ENCODE measurements around the gene ARSG.
"Not testable (repeated sequence)": the region's sequence is repeated elsewhere in the genome, so short reads cannot be mapped to it uniquely, and the experiment has no call there.

Gene ARSG

GRCh38 chr17:68259648-68259951 lies 31.7 kb upstream of the ARSG start:
- Histone ChIP-seq H3K79me2 (ENCODE audit: insufficient read depth, low read length) (peaks cover 25% of the 10 kb centered on the region; the same call in 1 of the 2 replicates), H3F3A (ENCODE audit: insufficient read depth) (peaks cover 84% of the 10 kb centered on the region), H3K9ac (ENCODE audit: low read length) (peak overlapping the region; percentile 60), H3K27ac (ENCODE audit: low read depth, low read length) (peak overlapping the region; percentile 99), H3K4me3 (ENCODE audit: insufficient read depth, low read length, poor library complexity, severe bottlenecking) (peak overlapping the region; percentile 33), H3K4me2 (ENCODE audit: low read depth, low read length, poor library complexity, severe bottlenecking) (peak overlapping the region; percentile 78)
- H3K27me3 ChIP-seq (ENCODE audit: low read length); H3K9me2 ChIP-seq (replicated peaks; ENCODE audit: insufficient read depth, low read length); H4K20me1 ChIP-seq (ENCODE audit: low read depth, low read length); H3K9me3 ChIP-seq (ENCODE audit: insufficient read depth, low read length); H2AFZ ChIP-seq (ENCODE audit: low read depth, low read length, severe bottlenecking); H3K36me3 ChIP-seq (ENCODE audit: low read length): not testable (repeated sequence)

DNA sequence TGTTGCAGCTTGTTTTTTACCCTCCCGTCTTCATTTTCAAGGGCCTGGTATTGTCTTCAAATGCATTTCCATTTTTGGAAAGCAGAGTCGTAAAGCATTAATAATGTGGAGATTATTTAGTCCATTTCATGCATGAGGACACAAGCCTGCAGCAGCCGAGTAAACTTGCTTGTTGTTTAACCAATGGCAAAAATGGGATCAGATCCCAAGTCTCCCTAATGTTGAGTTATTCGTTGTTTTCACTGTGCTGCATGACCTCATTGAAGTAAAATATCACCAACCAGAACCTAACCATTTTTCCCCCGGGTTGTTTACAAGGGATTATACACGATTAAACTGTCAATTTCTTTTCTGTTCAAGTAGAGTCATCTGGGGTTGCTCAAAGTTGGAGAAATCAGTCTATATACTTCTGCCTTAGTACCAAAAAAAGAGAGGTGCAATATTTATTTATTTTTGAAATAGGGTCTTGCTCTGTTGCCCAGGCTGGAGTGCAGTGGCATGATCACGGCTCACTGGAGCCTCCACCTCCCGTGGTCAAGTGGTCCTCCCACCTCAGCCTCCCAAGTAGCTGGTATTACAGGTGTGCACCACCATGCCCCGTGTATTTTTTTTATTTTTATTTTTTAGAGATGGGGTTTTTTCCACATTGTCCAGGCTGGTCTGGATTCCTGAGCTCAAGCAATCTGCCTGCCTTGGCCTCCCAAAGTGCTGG lies 31.1 kb upstream of the ARSG start:
- TF ChIP-seq EZH2phosphoT487 (conservative IDR thresholded peaks at IDR 0.05; ENCODE audit: low read length) = no peak
- TF ChIP-seq, protein P1, sequence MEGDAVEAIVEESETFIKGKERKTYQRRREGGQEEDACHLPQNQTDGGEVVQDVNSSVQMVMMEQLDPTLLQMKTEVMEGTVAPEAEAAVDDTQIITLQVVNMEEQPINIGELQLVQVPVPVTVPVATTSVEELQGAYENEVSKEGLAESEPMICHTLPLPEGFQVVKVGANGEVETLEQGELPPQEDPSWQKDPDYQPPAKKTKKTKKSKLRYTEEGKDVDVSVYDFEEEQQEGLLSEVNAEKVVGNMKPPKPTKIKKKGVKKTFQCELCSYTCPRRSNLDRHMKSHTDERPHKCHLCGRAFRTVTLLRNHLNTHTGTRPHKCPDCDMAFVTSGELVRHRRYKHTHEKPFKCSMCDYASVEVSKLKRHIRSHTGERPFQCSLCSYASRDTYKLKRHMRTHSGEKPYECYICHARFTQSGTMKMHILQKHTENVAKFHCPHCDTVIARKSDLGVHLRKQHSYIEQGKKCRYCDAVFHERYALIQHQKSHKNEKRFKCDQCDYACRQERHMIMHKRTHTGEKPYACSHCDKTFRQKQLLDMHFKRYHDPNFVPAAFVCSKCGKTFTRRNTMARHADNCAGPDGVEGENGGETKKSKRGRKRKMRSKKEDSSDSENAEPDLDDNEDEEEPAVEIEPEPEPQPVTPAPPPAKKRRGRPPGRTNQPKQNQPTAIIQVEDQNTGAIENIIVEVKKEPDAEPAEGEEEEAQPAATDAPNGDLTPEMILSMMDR (IDR thresholded peaks at IDR 0.05; ENCODE audit: insufficient read depth, low read length, poor library complexity, severe bottlenecking) = no peak
- Histone ChIP-seq H3K36me3 (ENCODE audit: low read length) (no peaks in the 10 kb centered on the region), H2AFZ (ENCODE audit: low read depth, low read length, severe bottlenecking) (no peak overlapping the region), H3K9ac (ENCODE audit: low read length) (peak overlapping the region; percentile 60), H3K4me2 (ENCODE audit: low read depth, low read length, poor library complexity, severe bottlenecking) (peak overlapping the region; percentile 78), H3K9me2 (replicated peaks; ENCODE audit: insufficient read depth, low read length) (no peaks in the 10 kb centered on the region), H3K9me3 (ENCODE audit: insufficient read depth, low read length) (no peaks in the 10 kb centered on the region), H3F3A (ENCODE audit: insufficient read depth) (peaks cover 78% of the 10 kb centered on the region), H3K27ac (ENCODE audit: low read depth, low read length) (peak overlapping the region; percentile 99), H4K20me1 (ENCODE audit: low read depth, low read length) (no peaks in the 10 kb centered on the region), H3K79me2 (ENCODE audit: insufficient read depth, low read length) (peaks cover 19% of the 10 kb centered on the region; the same call in 1 of the 2 replicates), H3K4me3 (ENCODE audit: insufficient read depth, low read length, poor library complexity, severe bottlenecking) (peak overlapping the region; percentile 20), H3K27me3 (ENCODE audit: low read length) (no peaks in the 10 kb centered on the region)

- H2AFZ ChIP-seq (ENCODE audit: low read depth, low read length, severe bottlenecking); H3K4me3 ChIP-seq (ENCODE audit: insufficient read depth, low read length, poor library complexity, severe bottlenecking); H3K9me3 ChIP-seq (ENCODE audit: insufficient read depth, low read length); H4K20me1 ChIP-seq (ENCODE audit: low read depth, low read length); H3K9me2 ChIP-seq (replicated peaks; ENCODE audit: insufficient read depth, low read length); H3K27me3 ChIP-seq (ENCODE audit: low read length): not testable (repeated sequence)
- Histone ChIP-seq H3K36me3 (ENCODE audit: low read length) (peaks cover 10% of the 10 kb centered on the region; the same call in 1 of the 2 replicates), H3K27ac (ENCODE audit: low read depth, low read length) (peak overlapping the region; percentile 79), H3K9ac (ENCODE audit: low read length) (peak overlapping the region; percentile 28; the same call in 1 of the 2 replicates), H3K4me2 (ENCODE audit: low read depth, low read length, poor library complexity, severe bottlenecking) (peak overlapping the region; percentile 34), H3F3A (ENCODE audit: insufficient read depth) (peaks cover 72% of the 10 kb centered on the region), H3K79me2 (ENCODE audit: insufficient read depth, low read length) (peaks cover 19% of the 10 kb centered on the region; the same call in 1 of the 2 replicates)
Measured at GRCh38 chr17:68262467-68262866, 28.8 kb upstream of the ARSG start.

GRCh38 chr17:68263101-68263681 lies 28.1 kb upstream of the ARSG start:
- TF ChIP-seq, protein P1 (IDR thresholded peaks at IDR 0.05; ENCODE audit: insufficient read depth, low read length, poor library complexity, severe bottlenecking) = peak; percentile 44
- H3K27me3 ChIP-seq (ENCODE audit: low read length); H4K20me1 ChIP-seq (ENCODE audit: low read depth, low read length); H2AFZ ChIP-seq (ENCODE audit: low read depth, low read length, severe bottlenecking); H3K9me3 ChIP-seq (ENCODE audit: insufficient read depth, low read length); H3K9me2 ChIP-seq (replicated peaks; ENCODE audit: insufficient read depth, low read length); H3K4me3 ChIP-seq (ENCODE audit: insufficient read depth, low read length, poor library complexity, severe bottlenecking): not testable (repeated sequence)
- Histone ChIP-seq H3K9ac (ENCODE audit: low read length) (peak overlapping the region; percentile 28; the same call in 1 of the 2 replicates), H3K27ac (ENCODE audit: low read depth, low read length) (peak overlapping the region; percentile 79), H3F3A (ENCODE audit: insufficient read depth) (peaks cover 71% of the 10 kb centered on the region), H3K79me2 (ENCODE audit: insufficient read depth, low read length) (peaks cover 13% of the 10 kb centered on the region; the same call in 1 of the 2 replicates), H3K4me2 (ENCODE audit: low read depth, low read length, poor library complexity, severe bottlenecking) (peak overlapping the region; percentile 34), H3K36me3 (ENCODE audit: low read length) (peaks cover 16% of the 10 kb centered on the region)

- not testable (repeated sequence) for H2AFZ ChIP-seq (ENCODE audit: low read depth, low read length, severe bottlenecking); H3K27ac ChIP-seq (ENCODE audit: low read depth, low read length); H3K27me3 ChIP-seq (ENCODE audit: low read length); H3K4me3 ChIP-seq (ENCODE audit: insufficient read depth, low read length, poor library complexity, severe bottlenecking); H3K79me2 ChIP-seq (ENCODE audit: insufficient read depth, low read length); H3K9me3 ChIP-seq (ENCODE audit: insufficient read depth, low read length); H3K9ac ChIP-seq (ENCODE audit: low read length); H3K9me2 ChIP-seq (replicated peaks; ENCODE audit: insufficient read depth, low read length); H3K4me2 ChIP-seq (ENCODE audit: low read depth, low read length, poor library complexity, severe bottlenecking); H4K20me1 ChIP-seq (ENCODE audit: low read depth, low read length)
- Histone ChIP-seq H3K36me3 (ENCODE audit: low read length) (peaks cover 24% of the 10 kb centered on the region), H3F3A (ENCODE audit: insufficient read depth) (peaks cover 53% of the 10 kb centered on the region)
Measured at GRCh38 chr17:68265833-68266232, 25.5 kb upstream of the ARSG start.

Measured in SU-DHL-6 (cell line).